D721Med (cell line): ENCODE data around the gene TBKBP1.

Experiments used
- DNase-seq: peaks from one replicate; pipeline ENCODE4 v3.0.0; 2011; ENCODE audit warnings: low spot score; ENCODE audit not compliant: insufficient read length
- FAIRE-seq: peaks from 2 replicates; lab custom pipeline; 2011; peaks lifted over from hg19 to GRCh38; lab: Jason Lieb, UNC
- TF ChIP-seq, protein P1 (sequence below): IDR thresholded peaks from 2 replicates; pipeline ENCODE4 v1.5.1; 2012; ENCODE audit warnings: mild to moderate bottlenecking, control low read depth; ENCODE audit not compliant: insufficient read depth; ENCODE audit errors: missing control alignments

TBKBP1 gene

DNA sequence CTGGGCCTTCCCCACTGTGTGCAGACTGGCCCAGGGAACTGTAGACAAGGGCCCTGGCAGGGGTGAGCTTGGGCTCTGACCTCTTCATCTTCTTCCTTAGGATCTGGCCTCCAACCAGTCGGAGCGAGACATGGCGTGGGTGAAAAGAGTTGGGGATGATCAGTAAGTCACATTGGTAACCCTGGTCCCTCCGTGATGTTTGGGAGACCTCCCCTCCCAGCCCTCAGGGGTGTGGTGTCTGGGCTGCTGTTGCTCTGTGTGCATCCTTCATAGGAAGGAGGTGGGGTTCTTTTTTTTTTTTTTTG is 5.5 kb downstream of the TBKBP1 start:
- DNase-seq (no peak), FAIRE-seq (no peak)
- TF ChIP-seq, protein P1, sequence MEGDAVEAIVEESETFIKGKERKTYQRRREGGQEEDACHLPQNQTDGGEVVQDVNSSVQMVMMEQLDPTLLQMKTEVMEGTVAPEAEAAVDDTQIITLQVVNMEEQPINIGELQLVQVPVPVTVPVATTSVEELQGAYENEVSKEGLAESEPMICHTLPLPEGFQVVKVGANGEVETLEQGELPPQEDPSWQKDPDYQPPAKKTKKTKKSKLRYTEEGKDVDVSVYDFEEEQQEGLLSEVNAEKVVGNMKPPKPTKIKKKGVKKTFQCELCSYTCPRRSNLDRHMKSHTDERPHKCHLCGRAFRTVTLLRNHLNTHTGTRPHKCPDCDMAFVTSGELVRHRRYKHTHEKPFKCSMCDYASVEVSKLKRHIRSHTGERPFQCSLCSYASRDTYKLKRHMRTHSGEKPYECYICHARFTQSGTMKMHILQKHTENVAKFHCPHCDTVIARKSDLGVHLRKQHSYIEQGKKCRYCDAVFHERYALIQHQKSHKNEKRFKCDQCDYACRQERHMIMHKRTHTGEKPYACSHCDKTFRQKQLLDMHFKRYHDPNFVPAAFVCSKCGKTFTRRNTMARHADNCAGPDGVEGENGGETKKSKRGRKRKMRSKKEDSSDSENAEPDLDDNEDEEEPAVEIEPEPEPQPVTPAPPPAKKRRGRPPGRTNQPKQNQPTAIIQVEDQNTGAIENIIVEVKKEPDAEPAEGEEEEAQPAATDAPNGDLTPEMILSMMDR, result no peak

GRCh38 chr17:47700471-47701449 is 6.8 kb downstream of the TBKBP1 start:
- TF ChIP-seq, protein P1, result no peak
- FAIRE-seq (no peak), DNase-seq (no peak)

GRCh38 chr17:47701608-47702007 is 7.6 kb downstream of the TBKBP1 start:
- DNase-seq (no peak), FAIRE-seq (no peak)
- TF ChIP-seq, protein P1, result no peak

DNA sequence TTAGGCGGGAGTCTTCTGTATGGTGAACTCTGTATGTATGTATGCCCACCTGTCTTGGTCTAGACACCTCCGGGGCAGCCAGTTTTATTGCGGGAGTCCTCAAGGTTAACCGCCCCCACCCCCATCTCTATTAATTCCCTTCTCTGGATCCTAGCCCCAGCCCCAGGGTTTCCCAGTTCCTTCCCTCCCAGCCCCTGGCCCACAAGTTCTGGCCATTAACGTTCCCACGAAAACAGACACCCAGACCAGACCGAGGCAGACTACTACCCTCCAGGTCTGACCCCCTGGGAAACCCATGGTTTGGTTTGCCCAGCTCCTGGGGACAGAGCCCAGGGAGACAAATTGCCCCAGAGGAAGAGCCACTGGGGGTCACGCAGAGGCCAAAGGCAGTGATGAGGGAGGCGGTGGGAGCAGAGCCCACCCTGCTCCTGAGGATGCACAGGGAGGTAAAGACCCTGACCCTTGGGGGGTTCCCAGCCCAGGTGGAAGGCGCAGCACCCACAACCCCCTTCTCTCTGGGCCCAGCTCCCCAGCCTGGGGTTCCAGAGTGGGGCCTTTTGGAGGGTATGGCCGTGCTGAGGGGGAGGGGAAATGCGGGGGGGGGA is 8.5 kb downstream of the TBKBP1 start:
- DNase-seq, result no peak
- TF ChIP-seq, protein P1, result no peak
- FAIRE-seq, result no peak

- no peak for DNase-seq
- TF ChIP-seq, protein P1, result no peak
- FAIRE-seq, result no peak
These were observed 9.2 kb downstream of the TBKBP1 start for GRCh38 chr17:47703191-47703591.

- TF ChIP-seq, protein P1, result no peak
- DNase-seq, result no peak
- no peak for FAIRE-seq
These were observed 9.7 kb downstream of the TBKBP1 start for GRCh38 chr17:47703671-47704070.

- FAIRE-seq (no peak), DNase-seq (no peak)
- TF ChIP-seq, protein P1, result no peak
These were observed 10.2 kb downstream of the TBKBP1 start for GRCh38 chr17:47704116-47704515.
